ENCODE data around the gene CSRNP3.

DNA sequence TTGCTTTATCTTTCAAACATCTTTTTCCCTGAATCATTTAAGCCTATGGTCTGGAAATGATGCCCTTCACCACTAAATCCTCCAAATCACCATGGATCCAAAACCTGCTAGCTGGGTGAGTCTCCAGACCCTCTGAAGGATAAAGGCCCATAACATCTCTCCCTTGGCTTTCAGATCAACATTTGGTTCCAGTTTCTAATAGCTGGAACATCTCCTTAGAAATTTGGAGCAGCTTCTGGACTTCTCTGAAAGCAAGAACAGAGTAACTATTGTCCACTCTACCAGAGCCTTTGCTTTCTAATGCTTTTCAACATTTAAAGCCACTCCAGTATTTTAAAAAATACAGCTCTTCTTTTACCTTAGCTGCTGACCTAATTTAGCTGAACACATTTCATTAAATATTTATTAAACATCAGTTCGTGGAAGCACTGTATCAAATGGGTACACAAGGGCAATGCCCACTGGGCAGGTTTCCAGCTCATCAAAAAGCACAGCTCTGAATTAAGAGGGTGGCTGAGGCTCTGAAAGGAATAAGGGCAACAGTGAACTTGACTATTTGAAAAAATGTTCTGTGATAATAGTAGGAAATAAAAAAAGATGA lies 249.2 kb downstream of the CSRNP3 start:
- TF ChIP-seq POLR2AphosphoS5 (IDR thresholded peaks at IDR 0.05) (no peak), POLR2A (IDR thresholded peaks at IDR 0.05) (no peak)
- TF ChIP-seq, protein P1, sequence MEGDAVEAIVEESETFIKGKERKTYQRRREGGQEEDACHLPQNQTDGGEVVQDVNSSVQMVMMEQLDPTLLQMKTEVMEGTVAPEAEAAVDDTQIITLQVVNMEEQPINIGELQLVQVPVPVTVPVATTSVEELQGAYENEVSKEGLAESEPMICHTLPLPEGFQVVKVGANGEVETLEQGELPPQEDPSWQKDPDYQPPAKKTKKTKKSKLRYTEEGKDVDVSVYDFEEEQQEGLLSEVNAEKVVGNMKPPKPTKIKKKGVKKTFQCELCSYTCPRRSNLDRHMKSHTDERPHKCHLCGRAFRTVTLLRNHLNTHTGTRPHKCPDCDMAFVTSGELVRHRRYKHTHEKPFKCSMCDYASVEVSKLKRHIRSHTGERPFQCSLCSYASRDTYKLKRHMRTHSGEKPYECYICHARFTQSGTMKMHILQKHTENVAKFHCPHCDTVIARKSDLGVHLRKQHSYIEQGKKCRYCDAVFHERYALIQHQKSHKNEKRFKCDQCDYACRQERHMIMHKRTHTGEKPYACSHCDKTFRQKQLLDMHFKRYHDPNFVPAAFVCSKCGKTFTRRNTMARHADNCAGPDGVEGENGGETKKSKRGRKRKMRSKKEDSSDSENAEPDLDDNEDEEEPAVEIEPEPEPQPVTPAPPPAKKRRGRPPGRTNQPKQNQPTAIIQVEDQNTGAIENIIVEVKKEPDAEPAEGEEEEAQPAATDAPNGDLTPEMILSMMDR (IDR thresholded peaks at IDR 0.05): no peak

All from sigmoid colon (tissue), 4 donors.